NCI-H1694 treated with DMSO at 0.1 percent for 48 hours (cell line): ENCODE data around the gene NSD2.
"Not testable (repeated sequence)": the region's sequence is repeated elsewhere in the genome, so short reads cannot be mapped to it uniquely, and the experiment has no call there.

Experiments used
- DNase-seq: peaks from one replicate; lab custom pipeline; 2025; lab: John Stamatoyannopoulos, UW

NSD2 gene

GRCh38 chr4:1985780-1986577, 114.8 kb downstream of the NSD2 start:
- DNase-seq: no peak

DNA sequence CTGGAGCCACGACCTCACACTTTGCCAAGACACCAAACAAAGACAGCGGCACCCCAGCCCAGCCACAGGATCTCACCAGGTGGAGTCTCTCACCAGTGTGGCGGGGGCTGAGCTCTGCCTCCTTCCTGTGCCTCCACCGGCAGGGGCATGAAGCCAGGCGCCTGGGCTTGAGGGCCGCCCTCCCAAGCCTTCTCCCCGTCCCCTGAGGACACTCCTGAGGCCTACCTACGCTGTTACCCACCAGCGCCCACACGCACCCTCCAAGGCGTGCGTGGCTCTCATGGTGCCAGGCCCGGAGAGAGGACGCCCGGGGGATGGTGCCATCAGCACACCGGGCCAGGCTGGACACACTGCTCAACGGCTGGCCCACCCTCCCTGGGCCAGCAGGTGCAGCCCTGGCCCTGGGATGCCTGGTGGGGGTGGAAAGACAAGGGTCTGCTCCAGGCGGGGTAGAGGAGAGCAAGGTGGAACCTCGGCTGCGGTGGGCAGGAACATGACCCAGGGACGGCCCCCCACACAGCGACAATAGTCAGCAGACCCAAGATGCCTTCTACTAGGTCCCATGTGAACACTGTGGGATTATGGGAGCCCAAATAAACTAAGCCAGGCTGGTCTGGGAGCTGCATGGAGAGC, 115.5 kb downstream of the NSD2 start:
- no peak for DNase-seq

GRCh38 chr4:1987296-1987695, 116.1 kb downstream of the NSD2 start:
- DNase-seq: no peak

DNA sequence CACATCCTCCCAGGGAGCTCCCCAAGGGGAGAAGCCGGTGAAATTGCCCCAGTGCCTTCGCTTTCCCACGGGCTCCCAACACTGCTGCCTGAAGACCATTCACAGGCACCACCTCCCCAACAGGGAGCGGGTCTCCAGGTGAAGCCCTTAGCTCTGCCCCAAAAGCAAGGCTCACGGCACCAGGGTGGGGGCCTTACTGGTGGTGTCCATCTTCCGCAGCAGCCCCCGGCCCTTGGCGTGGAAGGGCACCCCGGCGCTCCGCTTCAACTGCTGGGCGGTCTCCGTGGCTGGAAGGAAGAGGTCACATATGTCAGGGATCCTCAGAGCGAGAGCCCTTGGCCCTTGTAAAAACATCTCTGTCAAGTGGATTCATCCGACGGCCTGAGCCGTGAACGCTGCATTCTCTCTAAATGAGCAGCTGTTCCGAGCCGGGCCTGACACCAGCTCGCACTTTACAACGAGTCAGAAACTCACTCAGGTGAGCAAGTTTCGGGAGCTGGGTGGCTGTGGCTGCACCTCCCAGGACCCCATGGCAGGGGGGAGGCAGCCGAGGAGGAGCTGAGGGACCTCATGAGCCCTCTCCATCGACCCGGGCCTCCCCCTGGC, 116.6 kb downstream of the NSD2 start:
- no peak for DNase-seq

GRCh38 chr4:1988327-1988724, 117.1 kb downstream of the NSD2 start:
- no peak for DNase-seq

- no peak for DNase-seq
Observed at GRCh38 chr4:1989533-1990347, 118.5 kb downstream of the NSD2 start.

GRCh38 chr4:1990348-1990645, 119.1 kb downstream of the NSD2 start:
- DNase-seq: no peak

- DNase-seq: no peak
Observed at GRCh38 chr4:1990676-1991075, 119.5 kb downstream of the NSD2 start.

GRCh38 chr4:1991087-1991486, 119.9 kb downstream of the NSD2 start:
- DNase-seq: no peak

DNA sequence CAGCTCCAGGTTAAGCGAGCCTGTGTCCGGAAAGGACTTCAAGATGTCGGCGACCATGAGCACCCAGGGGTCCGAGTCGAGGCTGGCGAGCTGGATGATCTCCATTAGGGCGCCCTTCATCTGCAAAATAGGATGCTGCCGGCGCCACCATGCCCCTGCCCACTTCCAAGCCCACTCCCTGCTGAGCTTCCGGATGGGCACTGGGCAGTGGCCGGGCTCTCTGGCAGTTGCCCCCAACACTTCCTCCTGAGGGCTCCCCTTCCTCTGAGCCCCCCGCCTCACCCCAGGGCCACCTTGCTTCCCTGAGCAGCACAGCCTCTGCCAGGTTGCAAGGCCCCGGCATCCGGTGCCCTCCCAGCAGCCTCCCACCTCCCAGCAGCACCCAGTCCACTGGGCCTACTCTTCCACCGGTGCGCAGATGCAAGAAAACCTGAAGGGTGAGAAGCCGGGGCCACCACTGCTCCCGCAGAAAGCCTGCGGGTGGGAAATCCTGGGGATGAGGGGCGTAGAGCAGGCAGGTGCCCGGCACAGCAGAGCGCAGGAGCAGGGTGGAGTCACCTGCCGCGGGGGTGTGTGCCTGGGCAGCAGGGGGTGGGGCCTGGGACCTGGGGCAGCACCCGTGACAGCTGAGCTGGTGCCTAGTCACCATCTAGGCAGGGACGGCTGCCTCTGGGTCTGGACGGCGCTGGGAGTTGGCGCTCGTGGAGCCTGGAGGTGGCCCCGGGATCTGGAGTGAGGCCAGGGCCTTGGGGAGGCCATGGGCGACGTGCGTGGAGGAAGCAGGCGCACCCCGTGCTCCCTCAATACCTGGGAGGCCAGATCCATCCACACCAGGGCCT, 120.6 kb downstream of the NSD2 start:
- DNase-seq: no peak

DNA sequence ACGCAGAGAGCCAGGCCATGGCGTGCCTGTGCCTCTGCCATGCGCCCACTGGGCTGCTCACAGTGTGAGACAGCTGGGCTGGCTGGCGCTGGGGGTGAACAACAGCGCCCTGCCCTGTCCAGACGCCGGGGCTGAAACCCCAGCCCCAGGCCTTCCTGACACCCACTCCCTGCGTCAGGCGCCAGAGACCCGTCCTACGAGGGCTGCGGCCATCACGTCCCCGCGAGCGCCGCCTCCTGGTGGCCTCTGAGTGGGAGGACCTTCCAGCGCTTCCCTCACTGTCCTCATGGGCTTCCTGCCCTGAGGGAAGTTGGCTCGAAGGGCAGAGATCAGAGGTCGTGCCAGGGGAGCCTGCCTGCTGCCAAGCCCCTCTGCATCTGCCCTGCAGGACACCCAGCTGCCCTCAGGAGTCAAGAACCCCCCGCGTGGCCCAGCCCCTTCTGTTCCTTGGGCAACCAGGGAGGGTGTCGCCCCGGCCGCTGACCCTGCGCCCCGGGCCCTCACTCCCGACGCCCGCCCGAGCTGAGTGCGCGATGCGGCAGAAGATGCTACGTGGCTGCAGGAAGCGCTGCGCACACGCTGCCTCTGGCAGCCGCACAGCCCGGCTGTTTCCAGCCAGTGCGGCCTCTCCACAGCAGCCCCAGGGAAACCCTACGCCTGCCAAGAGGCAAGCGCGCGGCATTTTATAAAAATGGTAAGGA, 121.4 kb downstream of the NSD2 start:
- no peak for DNase-seq

DNA sequence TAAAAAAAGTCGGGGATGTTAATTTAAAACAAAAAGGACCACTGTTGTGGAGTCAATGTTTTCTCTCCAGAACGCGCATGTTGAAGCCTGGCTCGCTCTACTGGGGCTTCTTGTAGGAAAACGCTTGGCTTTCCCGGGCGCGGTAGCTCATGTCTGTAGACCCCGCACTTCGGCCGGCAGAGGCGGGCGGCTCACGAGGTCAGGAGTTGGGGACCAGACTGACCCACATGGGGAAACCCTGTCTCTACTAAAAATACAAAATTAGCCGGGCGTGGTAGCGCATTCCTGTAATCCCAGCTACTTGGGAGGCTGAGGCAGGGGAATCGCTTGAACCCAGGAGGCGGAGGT, 122.0 kb downstream of the NSD2 start:
- DNase-seq: no peak

- DNase-seq: not testable (repeated sequence)
Observed at GRCh38 chr4:1993718-1994516, 122.7 kb downstream of the NSD2 start.

GRCh38 chr4:1994938-1995337, 123.7 kb downstream of the NSD2 start:
- DNase-seq: no peak

DNA sequence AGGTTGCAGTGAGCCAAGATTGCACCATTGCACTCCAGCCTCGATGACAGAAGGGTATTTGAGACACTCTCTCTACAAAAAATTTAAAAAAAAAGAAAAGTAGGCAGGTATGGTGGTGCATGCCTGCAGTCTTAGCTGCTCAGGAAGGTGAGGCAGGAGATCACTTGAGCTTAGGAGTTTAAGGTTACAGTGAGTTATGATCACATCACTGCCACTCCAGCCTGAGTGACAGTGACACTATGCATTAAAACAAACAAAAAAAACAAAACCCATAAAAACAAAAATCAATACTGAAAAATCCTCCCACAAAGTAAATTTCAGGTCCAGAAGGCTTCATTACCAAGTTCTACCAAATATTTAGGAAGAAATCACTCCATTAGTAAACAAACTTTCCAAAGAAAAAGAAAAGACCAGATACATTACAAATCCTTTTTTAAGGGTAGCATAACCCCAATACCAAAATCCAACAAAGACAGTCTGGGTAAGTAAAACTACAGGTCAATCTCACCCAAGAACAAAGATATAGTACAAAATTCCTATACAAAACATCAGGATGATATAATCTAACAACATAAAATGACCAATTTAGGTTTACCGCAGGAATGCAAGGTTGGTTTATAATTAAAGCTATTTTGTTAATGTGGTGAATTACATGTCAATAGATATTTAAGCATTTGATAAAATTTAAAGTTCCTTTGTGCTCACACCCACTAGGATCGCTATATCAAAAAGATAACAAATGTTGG, 125.8 kb downstream of the NSD2 start:
- no peak for DNase-seq

DNA sequence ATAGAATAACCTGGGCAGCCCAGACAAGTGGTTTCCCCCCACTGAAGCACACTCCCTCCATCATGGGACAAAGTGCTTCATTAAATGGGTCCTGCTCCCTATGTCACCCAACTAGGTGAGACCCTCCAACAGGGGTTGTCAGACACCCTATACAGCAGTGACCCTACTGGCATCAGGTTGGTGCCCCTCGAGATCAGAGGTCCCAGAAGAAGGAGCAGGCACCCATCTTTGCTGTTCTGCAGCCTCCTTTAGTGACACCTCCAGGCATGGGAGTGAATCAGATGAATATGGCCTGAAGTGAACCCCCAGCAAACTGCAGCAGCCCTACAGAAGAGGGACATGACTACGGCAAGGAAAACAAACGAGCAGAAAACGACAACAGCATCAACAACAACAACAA, 126.5 kb downstream of the NSD2 start:
- DNase-seq: no peak

DNA sequence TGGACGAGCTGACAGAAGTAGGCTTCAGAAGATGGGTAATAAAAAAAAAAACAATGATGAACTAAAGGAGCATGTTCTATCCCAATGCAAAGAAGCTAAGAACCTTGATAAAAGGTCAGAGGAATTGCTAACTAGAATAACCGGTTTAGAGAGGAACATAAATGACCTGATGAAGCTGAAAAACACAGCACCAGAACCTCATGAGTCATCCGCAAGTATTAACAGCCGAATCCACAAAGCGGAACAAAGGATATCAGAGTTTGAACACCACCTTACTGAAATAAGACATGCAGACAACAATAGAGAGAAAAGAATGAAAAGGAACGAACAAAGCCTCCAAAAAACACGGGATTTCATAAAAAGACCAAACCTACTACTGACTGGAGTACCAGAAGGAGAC, 127.1 kb downstream of the NSD2 start:
- no peak for DNase-seq

- DNase-seq: not testable (repeated sequence)
Observed at GRCh38 chr4:1999308-1999707, 128.1 kb downstream of the NSD2 start.

DNA sequence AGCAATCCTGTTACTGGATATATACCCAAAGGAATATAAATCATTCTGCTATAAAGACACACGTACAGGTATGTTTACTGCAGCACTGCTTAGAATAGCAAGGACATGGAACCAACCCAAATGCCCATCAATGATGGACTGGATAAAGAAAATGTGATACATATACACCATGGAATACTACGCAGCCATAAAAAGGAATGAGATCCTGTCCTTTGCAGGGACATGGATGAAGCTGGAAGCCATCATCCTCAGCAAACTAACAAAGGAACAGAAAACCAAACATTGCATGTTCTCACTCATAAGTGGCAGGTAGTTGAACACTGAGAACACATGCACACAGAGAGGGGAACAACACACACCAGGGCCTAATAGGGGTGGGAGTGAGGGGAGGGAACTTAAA, 132.2 kb downstream of the NSD2 start:
- not testable (repeated sequence) for DNase-seq

DNA sequence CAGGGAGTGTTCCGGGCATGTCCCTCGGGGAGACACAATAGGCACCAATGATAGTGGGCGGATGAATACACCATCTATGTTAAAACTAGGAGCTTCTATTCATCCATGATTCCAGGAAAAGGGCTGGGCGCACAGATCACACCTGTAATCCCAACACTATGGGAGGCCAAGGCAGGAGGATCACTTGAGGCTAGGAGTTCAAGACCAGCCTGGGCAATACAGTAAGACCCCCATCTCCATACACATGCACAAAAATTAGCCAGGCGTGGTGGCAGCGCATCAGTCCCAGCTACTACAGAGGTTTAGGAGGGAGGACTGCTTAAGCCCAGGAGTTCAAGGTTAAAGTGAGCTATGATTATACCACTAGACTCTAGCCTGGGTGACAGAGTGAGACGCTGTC, 135.2 kb downstream of the NSD2 start:
- no peak for DNase-seq
